ENCODE data around the gene ARSD.

Gene ARSD

GRCh38 chrX:2913118-2913517 is 16.0 kb downstream of the ARSD start:
- Mint-ChIP-seq H3K4me1 (no peaks in the 10 kb centered on the region), H3K4me3 (no peak overlapping the region), H3K27me3 (ENCODE audit: low read depth) (no peaks in the 10 kb centered on the region), H3K27ac (no peak overlapping the region), H3K36me3 (ENCODE audit: low read depth) (peaks cover 71% of the 10 kb centered on the region), H3K9me3 (peaks cover 5% of the 10 kb centered on the region)
- TF ChIP-seq CTCF (IDR thresholded peaks at IDR 0.05; ENCODE audit: unreplicated experiment in 3 of 3): peak in 1 of 3 experiments; percentile 20

GRCh38 chrX:2910109-2910508 is 19.0 kb downstream of the ARSD start:
- TF ChIP-seq CTCF (IDR thresholded peaks at IDR 0.05; ENCODE audit: unreplicated experiment in 3 of 3): no peak
- H3K4me3 Mint-ChIP-seq: no peak overlapping the region
- H3K9me3 Mint-ChIP-seq: peaks cover under 1% of the 10 kb centered on the region
- H3K4me1 Mint-ChIP-seq: no peaks in the 10 kb centered on the region
- H3K27me3 Mint-ChIP-seq (ENCODE audit: low read depth): no peaks in the 10 kb centered on the region
- no peak overlapping the region for H3K27ac Mint-ChIP-seq
- H3K36me3 Mint-ChIP-seq (ENCODE audit: low read depth): peaks cover 74% of the 10 kb centered on the region

- peaks cover 73% of the 10 kb centered on the region for H3K36me3 Mint-ChIP-seq (ENCODE audit: low read depth)
- TF ChIP-seq CTCF (IDR thresholded peaks at IDR 0.05; ENCODE audit: unreplicated experiment in 3 of 3): no peak
- H3K4me3 Mint-ChIP-seq: no peak overlapping the region
Measured at GRCh38 chrX:2908125-2908685, 20.9 kb downstream of the ARSD start.

GRCh38 chrX:2907295-2907694 is 21.8 kb downstream of the ARSD start:
- Mint-ChIP-seq H3K36me3 (ENCODE audit: low read depth) (peaks cover 74% of the 10 kb centered on the region), H3K27me3 (ENCODE audit: low read depth) (no peaks in the 10 kb centered on the region), H3K4me3 (no peak overlapping the region)

More at GRCh38 chrX:2908125-2908685, 20.9 kb downstream of the ARSD start:
- Mint-ChIP-seq H3K27ac (no peak overlapping the region), H3K9me3 (peaks cover 10% of the 10 kb centered on the region), H3K27me3 (ENCODE audit: low read depth) (no peaks in the 10 kb centered on the region), H3K4me1 (no peaks in the 10 kb centered on the region)

GRCh38 chrX:2903366-2903765 is 25.8 kb downstream of the ARSD start:
- H3K27ac Mint-ChIP-seq: no peak overlapping the region
- no peak overlapping the region for H3K4me3 Mint-ChIP-seq
- peaks cover 61% of the 10 kb centered on the region for H3K36me3 Mint-ChIP-seq (ENCODE audit: low read depth)
- peaks cover 8% of the 10 kb centered on the region for H3K4me1 Mint-ChIP-seq
- TF ChIP-seq CTCF (IDR thresholded peaks at IDR 0.05; ENCODE audit: unreplicated experiment in 3 of 3): no peak
- no peaks in the 10 kb centered on the region for H3K27me3 Mint-ChIP-seq (ENCODE audit: low read depth)
- H3K9me3 Mint-ChIP-seq: peaks cover 23% of the 10 kb centered on the region

More at GRCh38 chrX:2907295-2907694, 21.8 kb downstream of the ARSD start:
- no peak for TF ChIP-seq CTCF (IDR thresholded peaks at IDR 0.05; ENCODE audit: unreplicated experiment in 3 of 3)
- no peak overlapping the region for H3K27ac Mint-ChIP-seq
- H3K9me3 Mint-ChIP-seq: peaks cover 17% of the 10 kb centered on the region
- no peaks in the 10 kb centered on the region for H3K4me1 Mint-ChIP-seq

- Mint-ChIP-seq H3K36me3 (ENCODE audit: low read depth) (peaks cover 55% of the 10 kb centered on the region), H3K4me1 (peaks cover 13% of the 10 kb centered on the region), H3K27me3 (ENCODE audit: low read depth) (no peaks in the 10 kb centered on the region)
Measured at GRCh38 chrX:2902841-2903240, 26.3 kb downstream of the ARSD start.

More at GRCh38 chrX:2902841-2903240, 26.3 kb downstream of the ARSD start:
- Mint-ChIP-seq H3K4me3 (no peak overlapping the region), H3K27ac (no peak overlapping the region), H3K9me3 (peaks cover 23% of the 10 kb centered on the region)
- no peak for TF ChIP-seq CTCF (IDR thresholded peaks at IDR 0.05; ENCODE audit: unreplicated experiment in 3 of 3)

Data from nephron (organoid).